ENCODE data around the gene METRN. TPM values are rescaled to one million over a fixed set of nuclear protein-coding genes. Genes with fewer than 3 reads are reported as not detected.

The METRN gene
- total RNA-seq: 10 to 100 TPM; 13.3 to 29.5 (median 26.0) TPM

- TF ChIP-seq CTCF (IDR thresholded peaks at IDR 0.05; ENCODE audit: low read depth): no peak
Observed at GRCh38 chr16:714558-715476, at the start of gene METRN. TSS of gene METRN (plus strand) at chr16:715118. CDS start at chr16:715290, 172 bp downstream.

GRCh38 chr16:666572-666971, 48.3 kb upstream of the METRN start:
- no peak for TF ChIP-seq CTCF (IDR thresholded peaks at IDR 0.05; ENCODE audit: low read depth)

- no peak for TF ChIP-seq CTCF (IDR thresholded peaks at IDR 0.05; ENCODE audit: low read depth)
Observed at GRCh38 chr16:667113-667779, 47.7 kb upstream of the METRN start.

DNA sequence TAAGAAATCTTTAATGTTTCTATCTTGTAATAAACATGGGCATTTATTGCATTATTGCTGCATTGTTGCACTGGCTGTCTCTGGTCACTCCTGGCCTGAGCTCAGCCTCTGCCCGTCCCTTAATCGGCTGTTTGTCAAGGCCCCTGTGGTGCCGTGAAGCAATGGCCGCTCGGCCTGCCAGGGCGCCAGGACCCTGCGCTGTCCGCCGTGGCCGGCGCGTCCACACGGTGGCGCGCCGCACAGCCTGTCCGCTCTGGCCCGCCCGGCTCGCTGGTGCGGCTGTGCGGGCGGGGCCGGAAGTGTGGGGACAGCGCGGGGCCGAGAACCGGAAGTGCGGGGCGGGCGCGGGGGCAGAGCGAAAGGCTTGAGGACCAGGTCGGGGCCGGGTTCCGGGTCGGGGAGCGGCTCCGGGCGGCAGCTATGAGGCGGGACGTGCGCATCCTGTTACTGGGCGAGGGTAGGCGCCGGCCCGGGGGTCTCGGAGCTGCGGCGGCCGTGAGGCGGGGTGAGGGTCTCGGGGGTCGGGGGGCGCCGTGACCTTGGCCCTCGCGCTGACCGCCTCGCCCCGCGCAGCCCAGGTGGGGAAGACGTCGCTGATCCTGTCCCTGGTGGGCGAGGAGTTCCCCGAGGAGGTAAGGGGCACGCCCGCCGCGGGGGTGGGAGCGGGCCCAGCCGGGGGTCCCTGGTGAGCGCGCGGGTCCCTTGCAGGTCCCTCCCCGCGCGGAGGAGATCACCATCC, 47.0 kb upstream of the METRN start, which contains the start of gene RHOT2:
Gene RHOT2, plus strand, starts transcription at position 353 of the 739 bp plus-strand sequence. Its CDS starts 68 bp downstream, at position 421.
- no peak for TF ChIP-seq CTCF (IDR thresholded peaks at IDR 0.05; ENCODE audit: low read depth)

- no peak for TF ChIP-seq CTCF (IDR thresholded peaks at IDR 0.05; ENCODE audit: low read depth)
Observed at GRCh38 chr16:668519-669171, 46.3 kb upstream of the METRN start.

GRCh38 chr16:669666-670065, 45.3 kb upstream of the METRN start:
- TF ChIP-seq CTCF (IDR thresholded peaks at IDR 0.05; ENCODE audit: low read depth): no peak

Data from subcutaneous adipose tissue (tissue), 4 donors.